HCT116 (cell line): ENCODE measurements around the gene MYOF. TPM values are rescaled to one million over a fixed set of nuclear protein-coding genes. Genes with fewer than 3 reads are reported as not detected.

ENCODE experiments used
- ATAC-seq: fragments of 200-7000 bp; cut with Tn5 transposase; 2 replicates; pipeline ENCODE4 v1.9.1; 2020; ENCODE audit warnings: mild to moderate bottlenecking, moderate library complexity
- BruUV-seq: library from RNA; stranded (reverse); fragments of 400-500 nt; replicated peaks from 2 replicates; lab custom pipeline; 2021; lab: Mats Ljungman, UMichigan
- CTCF ChIA-PET: fragments of 300-600 bp; sonication (Branson Sonifier 250); formaldehyde crosslinking; loops from one replicate; lab custom pipeline; 2021; ENCODE audit warnings: antibody characterized with exemption; lab: Charles Lee
- POLR2A ChIA-PET: fragments of 300-600, 350-600 bp; sonication (Branson Sonifier 250); formaldehyde crosslinking; loops from one replicate; lab custom pipeline; 2021; ENCODE audit warnings: antibody characterized with exemption; lab: Charles Lee
- RAD21 ChIA-PET, 2 experiments: fragments of 300-600 bp; sonication (Branson Sonifier 250); formaldehyde crosslinking; loops; one replicate each; lab custom pipeline; 2023; ENCODE audit warnings: low total read pairs in 2 of 2; ENCODE audit not compliant: uncharacterized antibody in 2 of 2, unreplicated experiment in 2 of 2, low non-redundant PET in 1 of 2; lab: Charles Lee
- DNase-seq: peaks from one replicate; pipeline ENCODE4 v3.0.0-alpha.2; 2010; ENCODE audit warnings: low read depth, low spot score
- H2AFZ ChIP-seq: fragments of 200-600 bp; shearing (Covaris generic), sonication (generic); 2 replicates; pipeline ENCODE4 v1.6.1; 2017; ENCODE audit warnings: low read depth, mixed run types, mixed read lengths, antibody characterized with exemption, low read length; ENCODE audit not compliant: poor library complexity, severe bottlenecking
- H3K27ac ChIP-seq: 2 replicates; pipeline ENCODE4 v1.5.1; 2012; ENCODE audit warnings: low read depth, low read length
- H3K27me3 ChIP-seq: fragments of 200-600 bp; sonication (generic); 2 replicates; pipeline ENCODE4 v1.6.1; 2016; ENCODE audit warnings: mixed run types, low read length, mixed read lengths; ENCODE audit not compliant: insufficient read depth
- H3K36me3 ChIP-seq, 2 experiments: fragments of 200-500 bp in 1 of 2; fragments of 200-600 bp in 1 of 2; sonication (Bioruptor generic) in 1 of 2; sonication (generic) in 1 of 2; 2 replicates each; pipeline versions ENCODE4 v1.5.1 to v1.6.1; 2014 to 2016; ENCODE audit warnings: low read length in 2 of 2, inconsistent platforms in 1 of 2, mixed read lengths in 1 of 2, mixed run types in 1 of 2; ENCODE audit not compliant: insufficient read depth in 2 of 2, control insufficient read depth in 1 of 2
- H3K4me1 ChIP-seq, 2 experiments: fragments of 200-600 bp in 1 of 2; sonication (generic) in 1 of 2; 2 replicates each; pipeline versions ENCODE4 v1.5.1 to v1.6.1; 2012 to 2017; ENCODE audit warnings: low read length in 2 of 2, inconsistent platforms in 1 of 2, mild to moderate bottlenecking in 1 of 2, mixed read lengths in 1 of 2, mixed run types in 1 of 2, moderate library complexity in 1 of 2; ENCODE audit not compliant: insufficient read depth in 2 of 2, control insufficient read depth in 1 of 2
- H3K4me2 ChIP-seq: fragments of 200-600 bp; sonication (generic); 2 replicates; pipeline ENCODE4 v1.6.1; 2017; ENCODE audit warnings: mixed run types, low read length, mixed read lengths
- H3K4me3 ChIP-seq, 2 experiments: fragments of 200-600 bp in 1 of 2; sonication (generic) in 1 of 2; replicated peaks in 1 of 2; 2 replicates each; pipeline ENCODE4 v1.5.1; 2011 to 2016; ENCODE audit warnings: low read length in 2 of 2, control low read depth in 1 of 2, low read depth in 1 of 2, mild to moderate bottlenecking in 1 of 2, mixed read lengths in 1 of 2, mixed run types in 1 of 2
- H3K79me2 ChIP-seq: fragments of 200-600 bp; sonication (generic); 2 replicates; pipeline ENCODE4 v1.6.1; 2017; ENCODE audit warnings: mild to moderate bottlenecking, mixed run types, low read length, moderate library complexity, mixed read lengths; ENCODE audit not compliant: insufficient read depth
- H3K9ac ChIP-seq: fragments of 200-600 bp; sonication (generic); 2 replicates; pipeline ENCODE4 v1.6.1; 2016; ENCODE audit warnings: low read length, mixed read lengths
- H3K9me2 ChIP-seq: fragments of 200-600 bp; sonication (generic), shearing (Covaris generic); 2 replicates; pipeline ENCODE4 v1.6.1; 2017; ENCODE audit warnings: mixed run types, mild to moderate bottlenecking, moderate library complexity; ENCODE audit not compliant: insufficient read depth
- H3K9me3 ChIP-seq, 2 experiments: fragments of 200-500 bp in 1 of 2; fragments of 200-600 bp in 1 of 2; sonication (Bioruptor generic) in 1 of 2; sonication (generic) in 1 of 2; 2 replicates each; pipeline ENCODE4 v1.6.1; 2014 to 2017; ENCODE audit warnings: low read length in 2 of 2, mixed read lengths in 2 of 2, inconsistent platforms in 1 of 2, low read depth in 1 of 2, mild to moderate bottlenecking in 1 of 2, mixed run types in 1 of 2, moderate library complexity in 1 of 2; ENCODE audit not compliant: control insufficient read depth in 1 of 2, insufficient read depth in 1 of 2
- H4K20me1 ChIP-seq: fragments of 200-600 bp; sonication (generic), shearing (Covaris generic); 2 replicates; pipeline ENCODE4 v1.6.1; 2017; ENCODE audit warnings: mixed run types, mild to moderate bottlenecking, moderate library complexity; ENCODE audit not compliant: insufficient read depth
- CBX3 ChIP-seq: IDR thresholded peaks from 2 replicates; pipeline ENCODE4 v1.6.1; 2012; ENCODE audit warnings: low read depth
- CEBPB ChIP-seq: IDR thresholded peaks from 2 replicates; pipeline ENCODE4 v1.6.1; 2012; ENCODE audit warnings: low read depth
- EGR1 ChIP-seq: IDR thresholded peaks from 2 replicates; pipeline ENCODE4 v1.6.1; 2012; ENCODE audit warnings: low read depth
- ELF1 ChIP-seq: IDR thresholded peaks from 2 replicates; pipeline ENCODE4 v1.6.1; 2012; ENCODE audit warnings: low read depth, borderline replicate concordance
- EZH2 ChIP-seq: fragments of 200-600 bp; sonication (generic); IDR thresholded peaks from 2 replicates; pipeline ENCODE4 v1.6.1; 2017; ENCODE audit warnings: antibody characterized with exemption, mixed run types
- EZH2phosphoT487 ChIP-seq: fragments of 200-600 bp; IDR thresholded peaks from 2 replicates; pipeline ENCODE4 v1.6.1; 2018; ENCODE audit warnings: antibody characterized with exemption, borderline replicate concordance
- FOSL1 ChIP-seq: IDR thresholded peaks from 2 replicates; pipeline ENCODE4 v1.6.1; 2012; ENCODE audit warnings: low read depth
- JUND ChIP-seq: IDR thresholded peaks from 2 replicates; pipeline ENCODE4 v1.6.1; 2012
- POLR2A ChIP-seq: IDR thresholded peaks from 2 replicates; pipeline ENCODE4 v1.7.0; 2011; ENCODE audit warnings: borderline replicate concordance; ENCODE audit not compliant: insufficient read depth, insufficient read length; ENCODE audit errors: extremely low read depth
- RAD21 ChIP-seq: IDR thresholded peaks from 2 replicates; pipeline ENCODE4 v1.6.1; 2012; ENCODE audit warnings: low read depth, mild to moderate bottlenecking
- SIN3A ChIP-seq: IDR thresholded peaks from 2 replicates; pipeline ENCODE4 v1.6.1; 2012; ENCODE audit warnings: low read depth
- SP1 ChIP-seq: IDR thresholded peaks from 2 replicates; pipeline ENCODE4 v1.6.1; 2012; ENCODE audit warnings: low read depth
- TCF7L2 ChIP-seq: IDR thresholded peaks from 2 replicates; pipeline ENCODE4 v1.7.0; 2011; ENCODE audit warnings: borderline replicate concordance, inconsistent platforms; ENCODE audit not compliant: insufficient read depth, insufficient read length; ENCODE audit errors: extremely low read depth
- ZFX ChIP-seq: fragments of 450-650 bp; IDR thresholded peaks from 2 replicates; pipeline ENCODE4 v1.6.1; 2017
- ZNF274 ChIP-seq: fragments of 200-500 bp; sonication (Bioruptor generic); IDR thresholded peaks from 2 replicates; pipeline ENCODE4 v1.6.1; 2014; ENCODE audit warnings: mild to moderate bottlenecking, low read depth, low read length, inconsistent platforms
- intact Hi-C: fragments of 100-400 bp; cut with micrococcal nuclease; formaldehyde crosslinking; loops from 2 replicates; pipeline ENCODE4 v1.10.0; 2022
- total RNA-seq: library from RNA; stranded (reverse); gene quantifications from one replicate; pipeline ENCODE4 v1.2.1, GENCODE V29; 2021; ENCODE audit not compliant: unreplicated experiment
- TF ChIP-seq, protein P1 (sequence below): IDR thresholded peaks from 2 replicates; pipeline ENCODE4 v1.6.1; 2012; ENCODE audit warnings: low read depth

MYOF gene
- total RNA-seq, 1 experiment from 2014 or later = 250 TPM

DNA sequence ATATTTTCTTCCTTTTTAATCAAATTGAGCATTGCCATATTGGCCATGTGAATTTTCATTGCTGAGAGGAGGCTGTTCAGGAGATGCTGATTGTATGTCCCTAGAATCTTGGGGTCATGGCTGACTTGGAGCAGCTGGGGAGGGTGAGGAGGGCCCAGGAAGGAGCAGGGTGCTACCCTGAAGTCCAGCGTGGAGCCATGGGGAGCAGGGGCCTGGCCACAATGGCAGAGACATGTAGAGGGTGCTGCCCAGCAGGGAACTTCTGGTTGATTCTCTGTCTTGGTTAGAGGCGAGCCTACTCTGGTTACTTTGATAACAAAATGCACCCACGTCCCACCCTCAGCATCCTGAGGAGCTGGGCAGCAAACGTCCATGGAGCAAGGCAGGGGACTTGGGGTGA lies 186.0 kb downstream of the MYOF start:
- H3K9ac ChIP-seq = no peak overlapping the region
- H3K4me3 ChIP-seq = no peak overlapping the region
- H3K4me2 ChIP-seq = no peak overlapping the region
- H3K4me1 ChIP-seq = peaks cover 0 to 6% of the 10 kb centered on the region in 2 experiments; a peak in 1 of 4 replicates
- H3K9me2 ChIP-seq = no peaks in the 10 kb centered on the region
- RAD21 ChIA-PET = no interaction called here
- DNase-seq = no peak
- no peak overlapping the region for H2AFZ ChIP-seq
- TF ChIP-seq, protein P1, sequence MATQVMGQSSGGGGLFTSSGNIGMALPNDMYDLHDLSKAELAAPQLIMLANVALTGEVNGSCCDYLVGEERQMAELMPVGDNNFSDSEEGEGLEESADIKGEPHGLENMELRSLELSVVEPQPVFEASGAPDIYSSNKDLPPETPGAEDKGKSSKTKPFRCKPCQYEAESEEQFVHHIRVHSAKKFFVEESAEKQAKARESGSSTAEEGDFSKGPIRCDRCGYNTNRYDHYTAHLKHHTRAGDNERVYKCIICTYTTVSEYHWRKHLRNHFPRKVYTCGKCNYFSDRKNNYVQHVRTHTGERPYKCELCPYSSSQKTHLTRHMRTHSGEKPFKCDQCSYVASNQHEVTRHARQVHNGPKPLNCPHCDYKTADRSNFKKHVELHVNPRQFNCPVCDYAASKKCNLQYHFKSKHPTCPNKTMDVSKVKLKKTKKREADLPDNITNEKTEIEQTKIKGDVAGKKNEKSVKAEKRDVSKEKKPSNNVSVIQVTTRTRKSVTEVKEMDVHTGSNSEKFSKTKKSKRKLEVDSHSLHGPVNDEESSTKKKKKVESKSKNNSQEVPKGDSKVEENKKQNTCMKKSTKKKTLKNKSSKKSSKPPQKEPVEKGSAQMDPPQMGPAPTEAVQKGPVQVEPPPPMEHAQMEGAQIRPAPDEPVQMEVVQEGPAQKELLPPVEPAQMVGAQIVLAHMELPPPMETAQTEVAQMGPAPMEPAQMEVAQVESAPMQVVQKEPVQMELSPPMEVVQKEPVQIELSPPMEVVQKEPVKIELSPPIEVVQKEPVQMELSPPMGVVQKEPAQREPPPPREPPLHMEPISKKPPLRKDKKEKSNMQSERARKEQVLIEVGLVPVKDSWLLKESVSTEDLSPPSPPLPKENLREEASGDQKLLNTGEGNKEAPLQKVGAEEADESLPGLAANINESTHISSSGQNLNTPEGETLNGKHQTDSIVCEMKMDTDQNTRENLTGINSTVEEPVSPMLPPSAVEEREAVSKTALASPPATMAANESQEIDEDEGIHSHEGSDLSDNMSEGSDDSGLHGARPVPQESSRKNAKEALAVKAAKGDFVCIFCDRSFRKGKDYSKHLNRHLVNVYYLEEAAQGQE = no peak
- TF ChIP-seq ELF1 (no peak), ZFX (no peak), JUND (no peak), CBX3 (no peak)
- TF ChIP-seq, all 23 proteins: peak for 0
- H3K27ac ChIP-seq = no peak overlapping the region
- no peaks in the 10 kb centered on the region for H3K9me3 ChIP-seq
- no TSS peak for BruUV-seq
- H3K27me3 ChIP-seq = no peaks in the 10 kb centered on the region
- H3K36me3 ChIP-seq = no peaks in the 10 kb centered on the region
- no peaks in the 10 kb centered on the region for H3K79me2 ChIP-seq
- ChIA-PET POLR2A (no interaction called here), CTCF (no interaction called here)
- intact Hi-C loops = no loop called here
- no peak for ATAC-seq
- no peaks in the 10 kb centered on the region for H4K20me1 ChIP-seq

DNA sequence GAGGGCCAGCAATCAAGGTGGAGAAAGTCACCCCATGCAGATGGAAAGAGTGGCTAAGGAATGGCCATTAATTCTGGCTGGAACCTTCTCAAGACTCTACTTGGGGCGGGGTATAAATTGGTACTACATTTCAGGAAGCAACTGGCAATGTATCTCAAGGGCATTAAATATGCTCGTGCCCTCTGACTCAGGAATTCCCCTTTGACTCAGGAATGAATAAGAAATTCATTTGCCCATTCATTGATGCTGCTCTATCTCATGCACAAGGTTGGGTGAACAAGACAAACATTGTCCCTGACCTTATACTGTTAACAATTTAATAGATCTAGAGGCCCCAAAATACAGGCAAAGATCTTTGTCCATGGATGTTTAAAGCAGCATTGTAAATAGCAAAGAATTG lies 188.1 kb downstream of the MYOF start:
- H3K27me3 ChIP-seq = no peaks in the 10 kb centered on the region
- CTCF ChIA-PET = no interaction called here
- RAD21 ChIA-PET = no interaction called here
- ATAC-seq = no peak
- no peak overlapping the region for H3K27ac ChIP-seq
- H4K20me1 ChIP-seq = no peaks in the 10 kb centered on the region
- POLR2A ChIA-PET = no interaction called here
- H2AFZ ChIP-seq = no peak overlapping the region
- H3K9me2 ChIP-seq = no peaks in the 10 kb centered on the region
- H3K9ac ChIP-seq = no peak overlapping the region
- no peaks in the 10 kb centered on the region for H3K9me3 ChIP-seq
- no peak overlapping the region for H3K4me3 ChIP-seq
- DNase-seq = no peak
- no peaks in the 10 kb centered on the region for H3K36me3 ChIP-seq
- H3K4me1 ChIP-seq = peaks cover 0 to 19% of the 10 kb centered on the region in 2 experiments; a peak in 1 of 4 replicates
- H3K79me2 ChIP-seq = no peaks in the 10 kb centered on the region
- intact Hi-C loops = no loop called here
- no TSS peak for BruUV-seq
- no peak overlapping the region for H3K4me2 ChIP-seq
- TF ChIP-seq, protein P1 = no peak
- no peak for TF ChIP-seq SIN3A
- TF ChIP-seq EZH2phosphoT487 = no peak
- no peak for TF ChIP-seq EGR1
- TF ChIP-seq CEBPB = no peak
- TF ChIP-seq SP1 = no peak
- no peak for TF ChIP-seq POLR2A
- no peak for TF ChIP-seq EZH2
- TF ChIP-seq FOSL1 = no peak
- no peak for TF ChIP-seq RAD21
- TF ChIP-seq ZNF274 = no peak
- no peak for TF ChIP-seq TCF7L2
- TF ChIP-seq, all 23 proteins: peak for 0
